GM18507 (cell line): Measurements from ENCODE around the gene KCTD1.

Experiments
- DNase-seq: peaks from one replicate; pipeline ENCODE4 v3.0.0; 2011; ENCODE audit warnings: low read depth; ENCODE audit not compliant: insufficient read length; ENCODE audit errors: extremely low spot score
- FAIRE-seq: peaks from 2 replicates; lab custom pipeline; 2011; peaks lifted over from hg19 to GRCh38; lab: Jason Lieb, UNC

KCTD1 gene

DNA sequence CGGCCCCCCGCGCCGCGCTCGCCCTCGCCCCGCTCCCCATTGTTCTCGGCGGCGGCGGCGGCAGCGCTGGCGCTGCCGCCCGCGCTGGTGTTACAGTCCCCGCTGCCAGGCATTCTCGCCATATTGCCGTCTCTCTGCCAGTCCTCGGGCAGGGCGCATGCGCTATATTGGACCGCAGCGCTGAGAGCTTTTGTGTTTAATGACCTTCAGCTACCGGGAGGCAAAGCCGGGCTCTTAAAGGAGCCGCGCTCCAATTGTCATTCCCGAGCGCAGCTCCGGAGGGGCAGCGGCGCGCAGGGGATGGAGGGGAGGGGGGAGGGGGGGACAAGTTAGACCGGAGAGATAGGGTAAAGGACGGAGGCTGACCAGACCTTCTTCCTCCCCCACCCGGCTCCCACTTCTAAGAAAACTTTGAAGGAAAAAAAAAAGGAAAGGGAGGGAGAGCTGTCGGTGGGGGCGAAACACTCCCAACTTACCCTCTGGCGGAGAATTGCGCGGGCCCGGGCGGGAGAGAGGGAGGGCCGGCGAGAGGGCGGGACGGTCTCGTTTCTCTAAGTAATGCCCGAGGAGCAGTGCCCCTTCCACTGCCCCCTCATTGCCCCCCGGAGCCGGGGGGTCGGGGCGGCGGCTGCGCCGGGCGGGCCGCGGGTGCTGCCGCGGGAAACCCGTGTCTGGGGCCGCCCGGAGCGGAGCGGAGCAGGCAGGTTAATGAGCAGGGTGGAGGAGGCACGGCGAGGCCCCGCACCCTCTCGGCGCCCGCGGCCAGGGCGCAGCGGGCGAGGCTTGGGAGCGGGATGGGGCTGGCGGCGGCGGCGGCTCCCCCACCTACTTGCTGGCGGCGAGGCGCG is at the start of gene KCTD1:
KCTD1 (minus strand) TSS at position 139 of the 848 bp plus-strand sequence; CDS start at position 122, 17 bp downstream.
- peak; percentile 91 for FAIRE-seq
- DNase-seq, result peak; percentile 76

DNA sequence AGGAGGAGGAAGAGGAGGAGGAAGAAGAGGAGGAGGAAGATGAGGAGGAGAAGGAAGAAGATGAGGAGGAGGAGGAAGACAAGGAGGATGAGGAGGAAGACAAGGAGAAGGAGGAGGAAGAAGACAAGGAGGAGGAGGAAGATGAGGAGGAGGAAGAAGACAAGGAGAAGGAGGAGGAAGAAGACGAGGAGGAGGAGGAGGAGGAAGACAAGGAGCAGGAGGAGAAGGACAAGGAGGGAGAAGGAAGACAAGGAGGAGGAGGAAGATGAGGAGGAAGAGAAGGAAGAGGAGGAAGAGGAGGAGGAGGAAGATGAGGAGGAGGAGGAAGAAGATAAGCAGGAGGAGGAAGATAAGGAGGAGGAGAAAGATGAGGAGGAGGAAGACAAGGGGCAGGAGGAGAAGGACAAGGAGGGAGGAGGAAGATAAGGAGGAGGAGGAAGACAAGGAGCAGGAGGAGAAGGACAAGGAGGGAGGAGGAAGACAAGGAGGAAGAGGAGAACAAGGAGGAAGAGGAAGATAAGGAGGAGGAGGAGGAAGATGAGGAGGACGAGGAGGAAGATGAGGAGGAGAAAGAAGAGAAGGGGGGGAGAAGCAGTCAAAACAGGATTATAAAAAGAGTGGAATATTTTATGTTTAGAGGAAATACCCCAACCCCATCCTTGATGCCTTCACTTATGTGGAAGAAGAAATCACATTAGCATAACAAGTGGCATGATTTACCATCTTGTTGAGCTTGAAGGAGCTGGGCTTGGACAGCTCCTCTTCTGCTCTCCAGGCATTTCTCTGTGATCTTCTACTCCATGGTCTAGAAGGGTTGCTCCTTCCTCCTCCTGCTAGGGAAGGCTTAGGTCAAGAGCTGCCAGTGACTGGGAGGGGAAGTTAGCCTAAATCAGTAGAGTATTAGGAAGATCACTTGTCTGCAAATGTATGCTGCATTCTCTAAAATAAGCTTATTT is 45.3 kb upstream of the KCTD1 start:
- FAIRE-seq, result no peak

DNA sequence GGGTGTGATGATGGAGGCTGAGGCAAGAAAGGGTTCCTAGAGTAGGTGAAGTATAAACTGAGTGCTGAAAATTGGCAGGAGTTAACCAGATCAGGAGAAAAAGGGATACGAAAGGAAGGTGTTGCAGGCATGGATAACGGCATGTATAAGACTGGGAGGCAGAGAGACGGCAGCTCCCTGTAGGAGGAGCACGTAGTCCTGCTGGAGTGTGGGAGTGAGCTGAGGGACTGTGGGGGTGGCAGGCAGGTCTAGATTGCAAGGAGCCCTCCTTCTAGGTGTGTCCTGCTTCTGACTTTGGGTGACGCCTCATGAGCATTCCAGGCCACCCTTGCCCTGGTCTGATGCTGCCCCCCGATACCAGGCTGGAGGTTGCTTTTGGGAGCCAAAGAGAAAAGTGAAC is 36.4 kb upstream of the KCTD1 start:
- FAIRE-seq (no peak), DNase-seq (no peak)

More for the DNA sequence above, 45.3 kb upstream of the KCTD1 start:
- DNase-seq, result no peak

DNA sequence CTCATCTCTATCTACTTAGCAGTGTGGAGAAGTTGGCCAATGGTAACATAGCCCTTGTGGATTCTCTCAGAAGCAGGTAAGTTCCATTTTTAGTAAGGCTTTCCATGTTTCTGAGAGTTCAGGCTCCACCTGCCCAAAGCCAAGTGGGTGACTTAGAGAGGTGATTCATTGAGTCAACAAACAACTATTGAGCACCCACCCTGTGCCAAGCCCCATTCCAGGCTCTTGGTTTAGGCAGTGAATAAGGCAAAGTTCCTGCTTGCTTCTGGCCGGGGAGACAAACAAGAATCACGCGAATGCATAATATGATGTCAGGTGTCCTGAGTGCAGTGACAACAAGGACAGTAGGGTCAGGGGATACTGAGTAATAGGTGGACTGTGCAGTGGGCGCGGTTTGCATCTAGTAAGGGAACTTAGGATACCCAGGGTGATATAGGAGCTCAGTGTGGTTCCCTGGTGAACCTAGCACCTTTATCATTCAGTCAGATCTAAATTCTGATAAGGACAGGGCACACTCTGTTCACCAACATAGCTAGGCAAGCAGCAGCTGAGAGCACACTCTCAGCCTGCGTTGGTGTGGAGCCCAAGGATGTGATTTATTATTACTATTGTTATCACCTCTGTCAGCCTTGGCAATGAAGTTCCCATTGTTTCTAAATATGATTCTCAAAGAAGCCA is 31.7 kb upstream of the KCTD1 start:
- DNase-seq (no peak), FAIRE-seq (no peak)

DNA sequence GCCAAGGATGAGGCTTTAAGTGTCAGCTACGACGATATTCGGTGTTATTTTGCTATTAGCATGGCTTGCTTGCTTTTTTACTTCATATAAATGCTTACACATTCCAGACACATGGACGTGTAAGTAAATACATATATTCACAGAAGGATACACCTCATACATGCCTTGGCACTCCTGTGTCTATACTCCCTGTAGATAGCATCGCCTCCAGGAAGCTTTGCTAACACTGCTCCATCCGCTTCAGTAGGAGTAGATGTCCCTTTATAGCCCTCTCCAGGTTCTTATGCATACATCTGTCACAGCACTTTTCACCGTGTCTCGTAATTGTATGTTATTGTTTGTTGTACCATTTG is 27.5 kb upstream of the KCTD1 start:
- FAIRE-seq, result no peak
- DNase-seq, result no peak

DNA sequence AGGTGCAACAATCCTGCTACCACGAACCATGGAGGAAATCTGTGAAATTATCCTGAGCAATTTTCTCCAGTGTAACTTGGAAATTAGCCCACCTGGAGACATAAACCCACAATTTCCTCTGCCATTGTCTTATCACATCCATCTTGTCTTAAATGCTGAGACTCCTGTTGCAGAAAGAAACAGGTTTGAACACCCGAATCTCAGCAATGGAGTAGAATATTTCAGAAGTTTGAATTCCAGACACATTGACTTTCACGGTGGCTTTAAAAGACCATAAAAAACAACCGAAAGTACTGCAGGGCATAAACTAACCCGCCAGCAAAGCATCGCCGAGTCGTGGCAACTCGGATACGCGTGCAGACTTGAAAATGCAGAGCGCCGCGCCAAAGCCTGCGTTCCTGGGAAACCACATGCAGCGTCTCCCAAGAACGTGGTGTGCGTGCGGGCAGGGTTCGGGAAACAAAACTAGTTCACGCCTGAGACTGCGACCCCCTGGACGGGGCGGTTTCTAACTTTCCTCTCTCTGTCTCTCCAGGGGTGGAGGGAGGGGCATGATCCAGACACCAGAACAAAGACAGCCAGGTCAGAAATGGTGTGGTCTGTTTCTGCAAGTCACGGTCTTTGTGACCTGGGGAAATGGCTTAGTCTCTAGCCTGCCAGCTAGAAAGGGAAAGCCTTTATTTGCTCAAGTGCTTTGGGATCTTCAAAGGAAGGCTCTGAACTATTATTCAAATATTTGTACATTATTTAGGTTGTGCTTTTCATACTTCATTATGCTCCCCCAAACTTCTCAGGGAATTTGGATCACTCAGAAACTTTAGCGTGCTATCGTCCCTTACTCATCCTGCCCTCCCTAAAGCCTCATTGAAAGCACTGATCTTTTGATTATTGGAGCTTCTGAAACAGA is 26.9 kb upstream of the KCTD1 start:
- DNase-seq (no peak), FAIRE-seq (no peak)

DNA sequence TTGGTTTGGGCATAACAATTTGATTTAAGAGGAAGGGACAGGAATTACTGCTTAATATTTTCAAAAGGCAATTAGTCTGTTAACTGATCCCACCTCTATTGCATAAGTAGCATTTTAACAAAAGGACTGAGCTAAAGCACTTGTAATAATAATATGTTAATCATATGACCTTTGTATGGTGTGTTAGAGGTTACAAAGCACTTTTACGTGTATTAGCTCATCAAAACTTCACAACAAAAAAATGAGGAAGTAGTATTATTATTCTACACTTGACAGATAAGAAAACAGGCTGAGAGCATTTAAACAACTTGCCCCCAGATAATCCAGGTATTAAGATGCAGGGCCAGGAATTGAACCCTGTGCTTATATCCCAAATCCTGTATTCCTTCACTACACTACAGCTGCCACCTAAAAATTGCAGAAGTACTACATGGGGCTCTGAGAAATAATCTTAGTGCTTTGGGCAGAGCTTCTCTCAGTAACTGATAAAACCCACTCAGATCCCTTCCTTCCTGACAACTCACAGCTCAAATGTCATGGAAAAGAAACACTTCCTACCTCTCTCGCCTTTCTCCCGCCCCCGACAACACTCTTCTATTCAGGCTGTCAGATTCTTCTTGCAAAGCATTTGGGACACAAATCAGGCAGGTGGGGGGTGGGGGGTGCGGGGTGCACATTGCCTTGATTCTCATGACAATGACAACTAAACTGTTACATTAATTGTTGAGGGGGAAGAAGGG is 20.7 kb upstream of the KCTD1 start:
- no peak for FAIRE-seq
- no peak for DNase-seq

DNA sequence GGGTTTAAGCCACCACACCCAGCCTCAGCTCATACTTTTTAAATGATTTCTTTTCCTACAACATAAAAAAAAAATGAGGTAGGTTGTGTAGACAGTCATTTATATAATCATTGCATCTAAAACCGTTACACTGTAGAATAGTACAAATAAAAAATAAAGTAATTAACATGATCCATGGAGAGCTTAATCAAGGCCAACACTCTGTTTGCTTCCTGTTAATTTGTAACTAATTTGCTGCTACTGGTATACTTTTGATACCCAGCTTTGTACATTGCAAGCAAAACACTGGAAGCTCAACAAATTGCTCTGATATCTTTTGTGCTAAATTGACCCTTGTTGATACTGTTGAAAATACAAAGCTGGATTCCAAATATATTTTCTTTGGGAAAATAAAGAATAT is 20.2 kb upstream of the KCTD1 start:
- DNase-seq (no peak), FAIRE-seq (no peak)

DNA sequence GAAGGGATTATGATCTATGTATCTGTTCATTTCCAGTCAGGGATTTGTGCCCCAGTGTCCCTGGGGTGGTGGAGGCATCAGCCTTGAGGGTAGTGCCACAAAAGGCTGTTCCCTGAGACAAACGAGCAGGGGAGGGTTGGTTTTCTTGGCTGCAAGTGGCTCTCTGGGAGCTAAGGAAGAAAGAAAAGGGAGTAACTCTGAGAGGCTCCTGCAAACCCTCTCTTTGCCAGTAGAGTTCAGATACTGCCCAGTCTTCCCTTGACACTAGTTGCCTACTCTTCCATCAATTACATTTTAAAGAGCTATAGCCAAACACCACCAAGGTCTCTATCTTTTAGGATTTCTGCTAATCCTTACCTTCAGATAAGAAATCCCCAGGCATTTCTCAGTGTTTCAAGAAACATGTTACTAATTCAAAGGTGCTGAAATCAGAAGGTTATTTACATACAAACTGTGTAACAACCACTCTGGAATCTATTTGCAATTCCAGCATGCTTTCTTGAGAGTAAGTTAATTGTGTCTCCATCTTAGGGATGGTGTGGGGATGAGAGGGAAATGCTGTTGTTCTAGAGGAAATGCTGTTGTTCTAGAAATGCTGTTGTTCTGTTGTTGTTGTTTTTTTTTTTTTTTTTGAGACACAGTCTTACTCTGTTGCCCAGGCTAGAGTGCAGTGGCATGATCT is 18.7 kb upstream of the KCTD1 start:
- FAIRE-seq (no peak), DNase-seq (no peak)

DNA sequence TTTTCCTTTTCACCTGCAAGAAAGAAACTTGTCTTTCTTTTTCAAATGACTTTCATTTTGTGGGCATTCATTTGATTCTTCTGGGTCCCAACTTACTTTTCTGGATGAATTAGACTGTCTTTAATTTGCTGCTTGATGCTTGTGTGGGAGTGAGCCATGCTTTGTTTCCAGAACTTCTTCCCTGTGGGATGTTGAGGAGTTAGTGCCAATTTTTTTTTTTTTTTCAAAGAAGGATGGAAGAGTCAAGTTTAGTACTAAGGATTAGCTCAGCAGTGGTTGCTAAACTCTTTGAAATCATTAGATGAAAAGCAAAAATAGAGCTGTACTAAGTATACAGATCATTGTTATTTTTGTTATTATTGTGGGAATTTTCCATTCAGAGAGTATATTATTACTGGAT is 17.2 kb upstream of the KCTD1 start:
- FAIRE-seq, result no peak
- no peak for DNase-seq

DNA sequence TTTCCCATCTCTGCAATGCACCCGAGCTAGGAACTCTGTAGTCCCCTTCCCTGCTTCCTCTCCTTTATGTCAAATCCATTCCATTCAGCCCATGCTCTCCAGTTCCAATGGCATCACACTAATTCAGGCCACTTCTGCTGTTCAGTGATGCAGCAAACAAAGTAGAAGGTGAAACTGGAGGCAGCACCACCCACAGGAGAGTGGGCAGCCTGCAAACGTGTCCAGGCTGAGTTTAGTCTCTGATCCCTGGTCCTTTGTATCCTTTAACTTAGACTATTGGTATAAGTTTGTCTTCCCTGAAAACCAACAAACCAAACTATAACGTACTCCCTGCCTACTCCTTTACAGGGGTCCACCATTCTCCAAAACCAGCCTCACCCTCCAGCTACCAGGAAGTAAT is 14.7 kb upstream of the KCTD1 start:
- DNase-seq (no peak), FAIRE-seq (no peak)

DNA sequence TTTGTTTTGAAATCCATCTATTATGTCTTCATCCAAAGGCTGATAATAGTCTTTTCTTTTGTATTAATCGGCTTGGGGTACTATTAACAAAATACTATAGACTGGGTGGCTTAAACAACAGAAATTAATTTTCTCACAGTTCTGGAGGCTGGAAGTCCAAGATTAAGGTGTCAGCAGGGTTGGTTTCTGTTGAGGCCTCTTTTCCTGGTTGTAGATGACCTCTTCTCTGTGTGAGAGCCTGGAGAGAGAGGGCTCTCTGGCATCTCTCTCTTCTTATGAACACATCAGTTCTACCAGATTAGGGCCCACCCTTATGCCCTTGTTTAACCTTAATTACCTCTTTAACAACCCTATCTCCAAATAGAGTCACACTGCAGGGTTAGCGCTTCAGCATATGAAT is 14.2 kb upstream of the KCTD1 start:
- DNase-seq, result no peak

DNA sequence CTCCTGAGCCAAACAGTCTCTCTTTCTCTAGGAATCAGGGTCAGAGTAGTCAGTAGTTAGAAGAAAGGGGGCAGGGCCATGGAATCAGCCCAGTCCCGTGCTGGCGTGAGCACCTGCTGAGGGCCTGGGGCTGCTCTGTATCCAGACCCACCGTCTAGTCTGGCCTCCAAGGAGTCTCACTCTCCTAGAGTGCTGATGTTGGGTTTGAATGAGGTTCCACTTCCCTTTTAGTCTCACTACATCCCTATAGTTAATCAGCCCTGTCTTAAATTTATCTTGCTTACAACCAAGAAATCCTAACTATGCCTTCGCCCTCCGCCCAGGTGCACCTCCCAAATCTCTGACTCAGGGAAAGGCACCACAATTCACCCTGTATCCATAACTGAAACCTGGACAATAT is 13.4 kb upstream of the KCTD1 start:
- no peak for DNase-seq
- FAIRE-seq, result no peak

More for the DNA sequence above, 14.2 kb upstream of the KCTD1 start:
- FAIRE-seq, result no peak

DNA sequence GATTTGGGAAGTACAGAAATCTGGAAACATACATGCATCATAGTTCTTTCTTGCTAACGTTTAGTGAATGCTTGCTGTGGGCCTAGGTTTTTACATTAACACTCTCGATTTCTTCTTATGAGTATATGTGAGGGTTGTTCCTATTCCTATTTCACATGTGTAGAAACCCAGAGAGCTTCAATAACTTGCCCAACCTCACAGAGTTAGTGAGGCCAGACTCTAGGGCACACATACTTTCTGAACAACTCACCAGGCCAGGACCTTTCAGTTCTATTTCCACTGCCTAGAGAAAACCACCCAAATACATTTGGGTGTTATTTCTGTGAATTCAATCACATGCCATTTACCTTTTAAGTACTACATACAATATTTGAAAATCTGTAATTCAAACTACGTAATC is 8.2 kb upstream of the KCTD1 start:
- DNase-seq, result no peak
- FAIRE-seq, result peak; percentile 58

DNA sequence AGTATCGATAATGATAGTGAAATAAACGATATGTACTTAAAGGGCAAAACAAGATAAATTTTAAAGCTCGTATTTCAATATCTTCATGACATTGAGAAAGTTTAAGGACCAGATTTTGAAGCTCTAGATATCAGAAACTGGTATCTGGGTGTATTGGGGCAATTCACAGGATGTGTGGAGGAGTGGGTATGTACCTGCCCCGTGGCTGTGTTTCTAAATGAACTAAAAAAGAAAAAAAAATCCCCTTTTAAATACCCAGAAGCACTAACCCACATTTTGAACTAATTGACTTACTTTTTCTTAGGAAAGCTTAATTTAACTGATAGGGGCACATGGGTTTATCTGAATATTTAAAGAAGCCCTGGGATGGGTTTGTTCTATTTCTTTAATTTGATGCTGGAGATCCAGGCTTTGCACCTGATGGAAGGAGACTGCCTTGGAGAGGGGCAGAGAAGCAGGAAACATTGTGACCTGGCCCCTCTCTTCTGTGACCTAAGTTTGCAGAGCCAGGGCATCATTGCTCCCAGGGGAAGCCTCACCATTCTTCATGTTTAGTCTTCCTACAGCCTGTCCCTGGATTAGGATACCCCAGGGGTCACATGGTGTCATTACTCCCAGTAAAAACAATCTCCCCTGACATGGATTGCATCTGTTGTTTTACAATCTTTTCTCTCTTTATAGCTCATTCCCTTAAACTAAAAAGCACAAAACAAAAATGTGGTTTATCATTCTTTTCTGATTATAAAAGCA is 7.6 kb upstream of the KCTD1 start:
- FAIRE-seq (no peak), DNase-seq (no peak)

DNA sequence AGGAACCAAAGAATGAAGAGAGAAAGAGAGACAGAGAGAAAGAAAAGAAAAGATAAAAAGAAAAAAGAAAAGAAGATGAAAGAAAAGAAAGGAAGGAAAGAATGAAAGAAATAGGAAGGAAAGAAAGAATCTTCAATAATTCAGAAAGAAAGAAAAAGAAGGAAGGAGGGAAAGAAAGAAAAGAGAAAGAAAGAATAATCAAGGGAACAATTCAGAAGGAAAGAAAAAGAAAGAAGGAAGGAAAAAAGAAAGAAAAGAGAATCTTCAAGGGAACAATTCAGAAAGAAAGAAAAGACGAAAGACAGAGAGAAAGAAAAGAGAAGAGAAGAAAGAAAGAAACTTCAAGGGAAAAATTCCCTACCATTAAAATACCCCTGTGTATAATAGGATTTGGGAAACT is 5.6 kb upstream of the KCTD1 start:
- no peak for DNase-seq

DNA sequence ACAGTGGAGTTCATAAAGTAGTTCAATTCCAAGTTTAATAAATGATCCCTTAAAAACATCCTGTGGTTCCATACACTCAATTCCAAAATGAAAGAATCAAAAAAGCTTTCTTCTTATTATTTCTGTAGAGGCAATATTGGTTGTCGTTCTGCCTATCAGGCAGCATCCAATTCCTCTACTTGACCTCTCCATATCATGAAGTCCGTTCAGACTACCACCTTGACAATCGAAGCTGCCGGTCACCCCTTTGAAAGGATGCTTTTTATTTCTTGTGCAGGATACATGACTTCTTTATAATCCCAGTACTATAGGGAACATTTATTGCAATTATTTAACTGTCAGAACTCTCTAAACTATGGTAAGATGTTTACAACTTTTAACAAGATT is 3.3 kb upstream of the KCTD1 start:
- DNase-seq, result no peak
- no peak for FAIRE-seq

More for the DNA sequence above, 5.6 kb upstream of the KCTD1 start:
- FAIRE-seq, result no peak
